K562 (cell line): ENCODE data around the gene ITGBL1. TPM values are rescaled to one million over a fixed set of nuclear protein-coding genes. Genes with fewer than 3 reads are reported as not detected.

Experiments used
- ATAC-seq: fragments of 200-7000 bp; cut with Tn5 transposase; 3 replicates; pipeline ENCODE4 v1.9.1; 2020; ENCODE audit warnings: moderate library complexity
- BruUV-seq: library from RNA; stranded (reverse); fragments of 400-500 nt; replicated peaks from 2 replicates; lab custom pipeline; 2021; lab: Mats Ljungman, UMichigan
- CTCF ChIA-PET: fragments of 300-600 bp; formaldehyde crosslinking; extraction: SDS; loops from one replicate; lab custom pipeline; 2021; ENCODE audit warnings: low intra/inter-chr PET ratio; lab: Yijun Ruan, JAX
- POLR2A ChIA-PET: fragments of 300-600, 350-650 bp; sonication (Branson Sonifier 250); formaldehyde crosslinking; extraction: SDS; loops from one replicate; lab custom pipeline; 2021; ENCODE audit warnings: antibody characterized with exemption, inconsistent platforms; lab: Yijun Ruan, JAX
- DNase-seq, 4 experiments: peaks; one replicate each; pipeline versions ENCODE4 v3.0.0 to v3.0.0-alpha.2; 2011 to 2018; ENCODE audit warnings: low spot score in 3 of 4, mixed read lengths in 3 of 4; ENCODE audit errors: extremely low read depth in 1 of 4
- FAIRE-seq: peaks from 2 replicates; lab custom pipeline; 2011; peaks lifted over from hg19 to GRCh38; lab: Jason Lieb, UNC
- H2AFZ ChIP-seq: 2 replicates; pipeline ENCODE4 v1.6.0; 2011; ENCODE audit warnings: low read depth, low read length, control low read depth, inconsistent platforms
- H3K27ac ChIP-seq: fragments of 200-600 bp; 3 replicates; pipeline ENCODE4 v1.8.0; 2011; ENCODE audit warnings: low read depth, mild to moderate bottlenecking, control low read depth, inconsistent platforms, low read length, moderate library complexity, mixed read lengths; ENCODE audit errors: extremely low read depth
- H3K27me3 ChIP-seq, 2 experiments: fragments of 300-600 bp in 1 of 2; 2 replicates in 1 of 2; 3 replicates in 1 of 2; pipeline versions ENCODE4 v1.6.0 to v1.8.0; 2011; ENCODE audit warnings: inconsistent platforms in 2 of 2, low read length in 2 of 2, mild to moderate bottlenecking in 1 of 2, mixed read lengths in 1 of 2, moderate library complexity in 1 of 2; ENCODE audit not compliant: control insufficient read depth in 2 of 2, insufficient read depth in 2 of 2
- H3K36me3 ChIP-seq: fragments of 300-600 bp; 3 replicates; pipeline ENCODE4 v1.8.0; 2011; ENCODE audit warnings: mild to moderate bottlenecking, low read length, inconsistent platforms; ENCODE audit not compliant: control insufficient read depth, insufficient read depth
- H3K4me1 ChIP-seq, 2 experiments: fragments of 200-600 bp in 1 of 2; replicated peaks in 1 of 2; 2 replicates in 1 of 2; 3 replicates in 1 of 2; pipeline versions ENCODE4 v1.5.1 to v1.8.0; 2011; ENCODE audit warnings: inconsistent platforms in 2 of 2, low read length in 2 of 2, mild to moderate bottlenecking in 1 of 2, mixed read lengths in 1 of 2, moderate library complexity in 1 of 2; ENCODE audit not compliant: control insufficient read depth in 2 of 2, insufficient read depth in 2 of 2
- H3K4me2 ChIP-seq: 2 replicates; pipeline ENCODE4 v1.6.1; 2011; ENCODE audit warnings: low read length, control low read depth, inconsistent platforms, mixed read lengths; ENCODE audit not compliant: insufficient read depth
- H3K4me3 ChIP-seq: fragments of 200-600 bp; sonication (generic), shearing (Covaris generic); 2 replicates; pipeline ENCODE4 v1.5.1; 2016; ENCODE audit warnings: control low read depth, inconsistent platforms
- H3K79me2 ChIP-seq: fragments of 200-600 bp; 3 replicates; pipeline ENCODE4 v1.8.0; 2011; ENCODE audit warnings: low read length, inconsistent platforms; ENCODE audit not compliant: control insufficient read depth, insufficient read depth
- H3K9ac ChIP-seq, 2 experiments: 2 replicates each; pipeline versions ENCODE4 v1.6.0 to v1.6.1; 2011; ENCODE audit warnings: low read depth in 2 of 2, low read length in 2 of 2, control low read depth in 1 of 2, inconsistent platforms in 1 of 2, mild to moderate bottlenecking in 1 of 2, mixed read lengths in 1 of 2; ENCODE audit not compliant: insufficient read depth in 1 of 2
- H3K9me1 ChIP-seq: one replicate; pipeline ENCODE4 v1.6.0; 2011; ENCODE audit warnings: inconsistent platforms, mild to moderate bottlenecking, low read length, moderate library complexity; ENCODE audit not compliant: control insufficient read depth, insufficient read depth
- H3K9me3 ChIP-seq: replicated peaks from 2 replicates; pipeline ENCODE4 v1.5.1; 2011; ENCODE audit warnings: low read depth, low read length, inconsistent platforms; ENCODE audit not compliant: control insufficient read depth, insufficient read depth
- H4K20me1 ChIP-seq: replicated peaks from 2 replicates; pipeline ENCODE4 v1.6.1; 2011; ENCODE audit warnings: low read length, inconsistent platforms, mixed read lengths; ENCODE audit not compliant: control insufficient read depth, insufficient read depth
- ATF7 ChIP-seq: fragments of 450-650 bp; IDR thresholded peaks from 2 replicates; pipeline ENCODE4 v1.7.1; 2014; ENCODE audit warnings: mild to moderate bottlenecking, moderate library complexity
- CBFA2T3 ChIP-seq: fragments of 450-650 bp; IDR thresholded peaks from 2 replicates; pipeline ENCODE4 v1.6.1; 2017
- CUX1 ChIP-seq: fragments of 200-800 bp; sonication (Bioruptor generic); IDR thresholded peaks from 2 replicates; pipeline ENCODE4 v1.6.1; 2016; ENCODE audit warnings: missing genetic modification characterization, missing compliant biosample characterization
- GABPB2 ChIP-seq: fragments of 250-450 bp; sonication (Bioruptor Pico); conservative IDR thresholded peaks from 2 replicates; pipeline ENCODE4 v1.5.1; 2021; ENCODE audit warnings: mild to moderate bottlenecking
- MCM5 ChIP-seq: fragments of 450-650 bp; IDR thresholded peaks from 2 replicates; pipeline ENCODE4 v1.6.1; 2016; ENCODE audit warnings: low read depth
- POLR3G ChIP-seq: IDR thresholded peaks from 2 replicates; pipeline ENCODE4 v1.6.1; 2011; ENCODE audit not compliant: insufficient read length, insufficient replicate concordance; ENCODE audit errors: extremely low read depth
- SIX5 ChIP-seq, 2 experiments: IDR thresholded peaks; 2 replicates each; pipeline ENCODE4 v1.6.1; 2011; ENCODE audit warnings: low read length in 2 of 2, borderline replicate concordance in 1 of 2, low read depth in 1 of 2, mild to moderate bottlenecking in 1 of 2, moderate library complexity in 1 of 2; ENCODE audit not compliant: insufficient read depth in 1 of 2
- SMAD2 ChIP-seq: fragments of 150-350 bp; IDR thresholded peaks from 2 replicates; pipeline ENCODE4 v1.6.1; 2014; ENCODE audit warnings: low read depth, mild to moderate bottlenecking, low read length
- SREBF1 ChIP-seq: fragments of 150-350 bp; IDR thresholded peaks from 2 replicates; pipeline ENCODE4 v1.6.1; 2014; ENCODE audit warnings: antibody characterized with exemption, low read depth, low read length, borderline replicate concordance
- TEAD1 ChIP-seq, 2 experiments: fragments of 450-650 bp in 1 of 2; sonication (generic) in 1 of 2; formaldehyde crosslinking; IDR thresholded peaks; 2 replicates each; pipeline versions ENCODE4 v1.4.0 to v1.8.0; 2020 to 2022; ENCODE audit warnings: mild to moderate bottlenecking in 2 of 2, missing genetic modification reagents in 1 of 2
- ZNF518B ChIP-seq: fragments of 250-450 bp; sonication (Bioruptor Pico); IDR thresholded peaks from 2 replicates; pipeline ENCODE4 v1.5.0; 2021; ENCODE audit warnings: mild to moderate bottlenecking, moderate library complexity
- ZNF583 ChIP-seq: fragments of 250-450 bp; sonication (Bioruptor Pico); IDR thresholded peaks from 2 replicates; pipeline ENCODE4 v1.4.0; 2020
- WGBS: fragments of 100-300 bp; shearing (Covaris generic); methylation state at CpG from one replicate; pipeline ENCODE4 v1.1.6; 2016; ENCODE audit warnings: low coverage, mixed read lengths; ENCODE audit not compliant: insufficient coverage; ENCODE audit errors: missing lambda C conversion rate; 5-methylcytosine and 5-hydroxymethylcytosine counted together
- in situ Hi-C: fragments of 300-500 bp; cut with MboI; formaldehyde crosslinking; loops from 4 replicates; pipeline ENCODE4 v1.15.0; 2018; ENCODE audit warnings: inconsistent platforms, mixed read lengths
- intact Hi-C: fragments of 100-400 bp; cut with micrococcal nuclease; formaldehyde crosslinking; loops from 2 replicates; pipeline ENCODE4 v1.14.2; 2022
- polyA plus RNA-seq, 8 experiments: library from polyadenylated mRNA; depleted of rRNA in 4 of 8; stranded (reverse) in 5 of 8; unstranded in 3 of 8; fragments of >200 nt; fragmentation: Nextera tagmentation in 2 of 8; fragmentation: Illumina TruSeq in 1 of 8; extraction: Ambion mirVana in 2 of 8; extraction: Trizol in 1 of 8; gene quantifications; 2 replicates each; pipeline versions ENCODE4 v1.2.1 to v1.2.3, GENCODE V29; 2011 to 2014; ENCODE audit warnings: inconsistent platforms in 1 of 8, missing spikeins in 1 of 8
- total RNA-seq, 7 experiments: library from RNA; depleted of rRNA in 6 of 7; stranded (reverse); fragments of >200 nt in 6 of 7; fragmentation: Illumina TruSeq in 2 of 7; extraction: Trizol in 2 of 7; gene quantifications; 2 replicates each; pipeline versions ENCODE4 v1.2.1 to v1.2.3, GENCODE V29; 2011 to 2021; ENCODE audit warnings: low replicate concordance in 1 of 7

ITGBL1 gene
- total and polyA plus RNA-seq, 9 of the 15 experiments (the other 6 are each of a cell fraction or from before 2014, with no cell fraction given) = 0.04 to 0.73 (median 0.32) TPM; not detected in 1

GRCh38 chr13:101406791-101407190 lies 45.7 kb upstream of the ITGBL1 start (continued):
- TF ChIP-seq MCM5 (no peak), ATF7 (no peak), SMAD2 (no peak), POLR3G (no peak), GABPB2 (CRISPR knock-in tag) (no peak), CUX1 (no peak)

GRCh38 chr13:101408154-101408553 lies 44.3 kb upstream of the ITGBL1 start:
- Histone ChIP-seq H2AFZ (no peak overlapping the region), H3K9ac (no peak overlapping the region), H3K4me3 (no peak overlapping the region), H3K4me1 (no peaks in the 10 kb centered on the region), H3K36me3 (no peaks in the 10 kb centered on the region), H4K20me1 (no peaks in the 10 kb centered on the region), H3K9me3 (no peaks in the 10 kb centered on the region), H3K27ac (no peak overlapping the region), H3K79me2 (no peaks in the 10 kb centered on the region), H3K27me3 (no peaks in the 10 kb centered on the region), H3K9me1 (no peaks in the 10 kb centered on the region), H3K4me2 (no peak overlapping the region)
- ATAC-seq (no peak), DNase-seq (no peak), FAIRE-seq (no peak)
- WGBS = 2% methylated on average over 5 of the region's 9 CpGs
- ChIA-PET POLR2A (no interaction called here), CTCF (no interaction called here)
- in situ Hi-C loops (loop anchor here (5.0 kb wide), 1 partner anchor 81 kb away; no protein-coding TSS in a partner anchor), intact Hi-C loops (no loop called here)
- no TSS peak for BruUV-seq
- no peak for TF ChIP-seq CBFA2T3
- TF ChIP-seq SREBF1 = no peak
- no peak for TF ChIP-seq ZNF583 (CRISPR knock-in tag)
- no peak for TF ChIP-seq TEAD1 (CRISPR knock-in tag; IDR thresholded peaks at IDR 0.05)
- TF ChIP-seq ZNF518B = no peak
- TF ChIP-seq SIX5 (IDR thresholded peaks at IDR 0.05; ENCODE audit: borderline replicate concordance in 1 of 2, insufficient read depth in 1 of 2, low read depth in 1 of 2, low read length in 2 of 2) = no peak
